Gastrocnemius medialis (tissue), 4 donors: ENCODE data around the gene TBC1D5.

Source experiments
- CTCF ChIP-seq, 5 experiments: fragments of 450-650 bp in 3 of 5; fragments of 200-600 bp in 2 of 5; sonication (generic) in 2 of 5; IDR thresholded peaks in 4 of 5; conservative IDR thresholded peaks in 1 of 5; 1 replicate in 4 of 5; 2 replicates in 1 of 5; pipeline ENCODE4 v1.5.1; 2016 to 2019; ENCODE audit warnings: antibody characterized with exemption in 5 of 5, mild to moderate bottlenecking in 3 of 5, moderate library complexity in 3 of 5
- POLR2A ChIP-seq, 2 donors: fragments of 450-650 bp; IDR thresholded peaks; one replicate each; pipeline ENCODE4 v1.6.1; 2017; ENCODE audit warnings: antibody characterized with exemption in 2 of 2, mild to moderate bottlenecking in 2 of 2, moderate library complexity in 2 of 2

GRCh38 chr3:17619968-17620367, 122.5 kb downstream of the TBC1D5 start:
- TF ChIP-seq CTCF (IDR thresholded peaks at IDR 0.05 in 4 of 5, conservative IDR thresholded peaks at IDR 0.05 in 1 of 5) (no peak), POLR2A (IDR thresholded peaks at IDR 0.05) (no peak)
